Keratinocyte (primary cell): ENCODE measurements around the gene CDAN1. TPM values are rescaled to one million over a fixed set of nuclear protein-coding genes. Genes with fewer than 3 reads are reported as not detected.

Source experiments
- DNase-seq: peaks from one replicate; pipeline ENCODE4 v3.0.0-alpha.2; 2011; ENCODE audit warnings: low read depth, missing footprints, low spot score
- FAIRE-seq: peaks from 2 replicates; lab custom pipeline; 2011; peaks lifted over from hg19 to GRCh38; lab: Jason Lieb, UNC
- H2AFZ ChIP-seq: 2 replicates; pipeline ENCODE4 v1.6.0; 2012; ENCODE audit warnings: low read length, control low read depth, inconsistent platforms; ENCODE audit not compliant: control insufficient read depth
- H3K27ac ChIP-seq: 2 replicates; pipeline ENCODE4 v1.5.1; 2011; ENCODE audit warnings: low read length; ENCODE audit not compliant: control insufficient read depth, insufficient read depth
- H3K27me3 ChIP-seq: 3 replicates; pipeline ENCODE4 v1.6.0; 2011; ENCODE audit warnings: low read length; ENCODE audit not compliant: control insufficient read depth, insufficient read depth; ENCODE audit errors: extremely low read depth
- H3K36me3 ChIP-seq, 2 experiments: 2 replicates in 1 of 2; 3 replicates in 1 of 2; pipeline ENCODE4 v1.5.1; 2011; ENCODE audit warnings: low read length in 2 of 2, mild to moderate bottlenecking in 1 of 2; ENCODE audit not compliant: control insufficient read depth in 2 of 2, insufficient read depth in 2 of 2; ENCODE audit errors: extremely low read depth in 1 of 2
- H3K4me1 ChIP-seq: 3 replicates; pipeline ENCODE4 v1.5.1; 2011; ENCODE audit warnings: low read length; ENCODE audit not compliant: control insufficient read depth, insufficient read depth; ENCODE audit errors: extremely low read depth
- H3K4me2 ChIP-seq: 3 replicates; pipeline ENCODE4 v1.6.0; 2011; ENCODE audit warnings: low read depth, low read length; ENCODE audit not compliant: control insufficient read depth, insufficient read depth; ENCODE audit errors: extremely low read depth
- H3K4me3 ChIP-seq, 3 experiments: fragments of 200-600 bp in 1 of 3; sonication (generic) in 1 of 3; 2 replicates in 2 of 3; 3 replicates in 1 of 3; pipeline ENCODE4 v1.5.1; 2011 to 2016; ENCODE audit warnings: low read length in 3 of 3, mild to moderate bottlenecking in 3 of 3, control low read depth in 2 of 3, inconsistent platforms in 1 of 3, low read depth in 1 of 3, mixed read lengths in 1 of 3, mixed run types in 1 of 3, moderate library complexity in 1 of 3; ENCODE audit not compliant: control insufficient read depth in 2 of 3, insufficient read depth in 2 of 3; ENCODE audit errors: extremely low read depth in 1 of 3
- H3K79me2 ChIP-seq: 2 replicates; pipeline ENCODE4 v1.6.0; 2012; ENCODE audit warnings: low read length; ENCODE audit not compliant: control insufficient read depth, insufficient read depth
- H3K9ac ChIP-seq: 3 replicates; pipeline ENCODE4 v1.6.0; 2011; ENCODE audit warnings: low read length; ENCODE audit not compliant: control insufficient read depth, insufficient read depth; ENCODE audit errors: extremely low read depth
- H3K9me1 ChIP-seq: 3 replicates; pipeline ENCODE4 v1.6.0; 2011; ENCODE audit warnings: low read length; ENCODE audit not compliant: control insufficient read depth, insufficient read depth; ENCODE audit errors: extremely low read depth
- H3K9me3 ChIP-seq: 2 replicates; pipeline ENCODE4 v1.5.1; 2012; ENCODE audit warnings: low read depth, low read length; ENCODE audit not compliant: control insufficient read depth
- H4K20me1 ChIP-seq: 3 replicates; pipeline ENCODE4 v1.6.0; 2011; ENCODE audit warnings: low read length; ENCODE audit not compliant: control insufficient read depth, insufficient read depth; ENCODE audit errors: extremely low read depth
- EZH2 ChIP-seq: IDR thresholded peaks from one replicate; pipeline ENCODE4 v1.6.1; 2012; ENCODE audit warnings: inconsistent platforms, mild to moderate bottlenecking, low read length, moderate library complexity
- dilution Hi-C: fragments of 300-500 bp; cut with MboI; formaldehyde crosslinking; loops from one replicate; pipeline ENCODE4 v1.7.0; 2020; ENCODE audit warnings: low sequenced_read_pairs; ENCODE audit not compliant: extremely low pct_ligation_motif_present
- polyA plus RNA-seq, 5 experiments: library from polyadenylated mRNA; depleted of rRNA in 3 of 5; stranded (reverse) in 3 of 5; stranded (forward) in 1 of 5; unstranded in 1 of 5; fragments of >200 nt; gene quantifications; 1 replicate in 1 of 5; 2 replicates in 3 of 5; 3 replicates in 1 of 5; pipeline versions ENCODE4 v1.2.1 to v1.2.3, GENCODE V29; 2011 to 2012; ENCODE audit warnings: missing spikeins in 2 of 5, low read depth in 1 of 5, low replicate concordance in 1 of 5
- TF ChIP-seq, protein P1 (sequence below), 3 experiments: IDR thresholded peaks in 1 of 3; conservative IDR thresholded peaks in 1 of 3; optimal IDR thresholded peaks in 1 of 3; 2 replicates in 2 of 3; 3 replicates in 1 of 3; pipeline versions ENCODE3 to v1.5.1; 2011; ENCODE audit warnings: low read length in 3 of 3, mild to moderate bottlenecking in 3 of 3, moderate library complexity in 2 of 3, control low read depth in 1 of 3, inconsistent platforms in 1 of 3; ENCODE audit not compliant: insufficient read depth in 2 of 3; ENCODE audit errors: extremely low read depth in 1 of 3

CDAN1 gene
- polyA plus RNA-seq, 1 donor (not counting 4 experiments of a cell fraction or from before 2014, with no cell fraction given): 3.8 TPM

DNA sequence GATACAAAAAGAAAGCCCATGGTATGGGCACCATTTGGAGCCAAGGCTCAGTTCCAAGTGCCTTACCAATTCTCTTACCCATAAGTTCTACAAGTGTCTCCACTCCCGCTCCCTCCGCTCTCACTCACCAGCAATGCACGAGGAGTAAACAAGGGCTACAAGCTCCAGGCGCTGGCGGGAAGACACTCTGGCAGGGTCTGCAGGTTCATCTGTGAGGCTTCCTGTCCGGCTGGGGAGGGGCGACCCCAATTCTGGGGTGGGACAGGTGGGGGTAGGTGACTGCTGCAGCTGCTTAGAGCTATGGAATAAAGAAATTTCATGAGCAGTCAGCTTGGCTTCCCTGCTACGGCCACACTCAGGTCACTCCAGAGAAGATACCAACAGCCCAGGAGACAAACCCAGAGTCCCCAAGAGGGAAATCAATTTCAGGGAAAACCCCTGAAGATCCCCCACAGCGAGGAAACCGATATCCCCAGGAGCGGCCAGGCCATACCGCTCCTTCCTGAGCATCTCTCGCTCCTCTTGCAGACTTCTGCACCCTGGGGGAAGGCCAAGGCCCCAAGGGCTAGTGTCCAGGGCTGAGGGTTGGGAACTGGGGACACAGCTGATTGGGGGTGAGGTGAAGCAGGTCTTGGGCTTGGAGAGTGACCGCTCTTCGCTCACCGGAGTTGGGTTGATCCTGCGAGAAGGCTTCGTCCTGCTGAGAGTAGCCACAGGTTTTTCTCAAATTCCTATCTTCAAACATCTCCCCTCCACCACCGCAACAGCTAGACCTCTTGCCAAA, 1.4 kb downstream of the CDAN1 start:
- FAIRE-seq (no peak), DNase-seq (no peak)
- peaks cover 17 to 37% of the 10 kb centered on the region in 2 experiments for H3K36me3 ChIP-seq
- peak overlapping the region; percentile 70 for H3K4me2 ChIP-seq
- TF ChIP-seq, protein P1, sequence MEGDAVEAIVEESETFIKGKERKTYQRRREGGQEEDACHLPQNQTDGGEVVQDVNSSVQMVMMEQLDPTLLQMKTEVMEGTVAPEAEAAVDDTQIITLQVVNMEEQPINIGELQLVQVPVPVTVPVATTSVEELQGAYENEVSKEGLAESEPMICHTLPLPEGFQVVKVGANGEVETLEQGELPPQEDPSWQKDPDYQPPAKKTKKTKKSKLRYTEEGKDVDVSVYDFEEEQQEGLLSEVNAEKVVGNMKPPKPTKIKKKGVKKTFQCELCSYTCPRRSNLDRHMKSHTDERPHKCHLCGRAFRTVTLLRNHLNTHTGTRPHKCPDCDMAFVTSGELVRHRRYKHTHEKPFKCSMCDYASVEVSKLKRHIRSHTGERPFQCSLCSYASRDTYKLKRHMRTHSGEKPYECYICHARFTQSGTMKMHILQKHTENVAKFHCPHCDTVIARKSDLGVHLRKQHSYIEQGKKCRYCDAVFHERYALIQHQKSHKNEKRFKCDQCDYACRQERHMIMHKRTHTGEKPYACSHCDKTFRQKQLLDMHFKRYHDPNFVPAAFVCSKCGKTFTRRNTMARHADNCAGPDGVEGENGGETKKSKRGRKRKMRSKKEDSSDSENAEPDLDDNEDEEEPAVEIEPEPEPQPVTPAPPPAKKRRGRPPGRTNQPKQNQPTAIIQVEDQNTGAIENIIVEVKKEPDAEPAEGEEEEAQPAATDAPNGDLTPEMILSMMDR (optimal IDR thresholded peaks at IDR 0.05 in 1 of 3, IDR thresholded peaks at IDR 0.05 in 1 of 3, conservative IDR thresholded peaks at IDR 0.05 in 1 of 3; ENCODE audit: extremely low read depth in 1 of 3, insufficient read depth in 2 of 3, low read length in 3 of 3): no peak
- no peak for TF ChIP-seq EZH2
- no peaks in the 10 kb centered on the region for H3K9me1 ChIP-seq
- dilution Hi-C loops: no loop called here
- H3K9me3 ChIP-seq: no peaks in the 10 kb centered on the region
- peak overlapping the region; percentile 76 to 79 (median 76) for H3K4me3 ChIP-seq
- H3K79me2 ChIP-seq: peaks cover 4% of the 10 kb centered on the region
- H4K20me1 ChIP-seq: no peaks in the 10 kb centered on the region
- H3K27ac ChIP-seq: no peak overlapping the region
- H2AFZ ChIP-seq: no peak overlapping the region
- H3K4me1 ChIP-seq: peaks cover 12% of the 10 kb centered on the region
- H3K27me3 ChIP-seq: no peaks in the 10 kb centered on the region
- H3K9ac ChIP-seq: peak overlapping the region; percentile 81

DNA sequence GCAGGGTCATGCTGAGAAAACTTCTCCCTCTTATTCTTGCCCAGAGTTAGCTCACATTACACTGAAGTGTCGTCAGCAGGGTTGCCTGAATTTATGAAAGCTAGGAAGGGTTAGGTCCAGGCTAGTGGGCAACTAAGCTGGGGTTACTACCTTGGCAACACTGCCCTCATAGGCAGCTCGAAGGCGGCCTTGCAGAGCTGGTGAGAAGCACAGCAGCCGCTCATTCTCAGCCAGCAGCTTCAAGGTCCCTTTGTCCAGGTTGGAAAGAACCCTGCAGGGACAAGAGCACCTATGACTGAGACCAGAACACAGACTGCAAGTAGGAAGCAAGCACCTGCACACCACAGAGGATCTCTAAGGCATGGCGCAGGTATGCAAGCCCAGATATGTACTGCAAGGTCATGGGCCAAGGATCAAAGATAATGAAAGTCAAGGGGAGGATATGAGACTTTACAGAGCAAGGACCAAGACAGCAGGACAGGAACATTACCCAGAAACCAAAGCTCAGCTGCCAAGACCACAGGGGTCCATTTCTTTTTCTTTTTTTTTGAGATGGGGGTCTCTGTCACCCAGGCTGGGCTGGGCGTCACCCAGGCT, 2.8 kb downstream of the CDAN1 start:
- Histone ChIP-seq H3K4me1 (peaks cover 12% of the 10 kb centered on the region), H3K9me1 (no peaks in the 10 kb centered on the region), H3K4me3 (no peak overlapping the region), H3K36me3 (peaks cover 27 to 49% of the 10 kb centered on the region in 2 experiments), H3K27me3 (no peaks in the 10 kb centered on the region), H3K4me2 (no peak overlapping the region), H2AFZ (no peak overlapping the region), H3K27ac (no peak overlapping the region), H3K79me2 (peaks cover 4% of the 10 kb centered on the region), H3K9ac (no peak overlapping the region), H4K20me1 (no peaks in the 10 kb centered on the region), H3K9me3 (no peaks in the 10 kb centered on the region)
- DNase-seq (no peak), FAIRE-seq (no peak)
- dilution Hi-C loops: no loop called here
- TF ChIP-seq, protein P1 (optimal IDR thresholded peaks at IDR 0.05 in 1 of 3, IDR thresholded peaks at IDR 0.05 in 1 of 3, conservative IDR thresholded peaks at IDR 0.05 in 1 of 3; ENCODE audit: extremely low read depth in 1 of 3, insufficient read depth in 2 of 3, low read length in 3 of 3): no peak
- no peak for TF ChIP-seq EZH2
